Fibroblast of the conjunctiva (primary cell): ENCODE results near the gene ARHGAP26.

Source experiments
- DNase-seq: peaks from one replicate; pipeline ENCODE4 v3.0.0-alpha.2; 2010; ENCODE audit warnings: low read depth

The ARHGAP26 gene

DNA sequence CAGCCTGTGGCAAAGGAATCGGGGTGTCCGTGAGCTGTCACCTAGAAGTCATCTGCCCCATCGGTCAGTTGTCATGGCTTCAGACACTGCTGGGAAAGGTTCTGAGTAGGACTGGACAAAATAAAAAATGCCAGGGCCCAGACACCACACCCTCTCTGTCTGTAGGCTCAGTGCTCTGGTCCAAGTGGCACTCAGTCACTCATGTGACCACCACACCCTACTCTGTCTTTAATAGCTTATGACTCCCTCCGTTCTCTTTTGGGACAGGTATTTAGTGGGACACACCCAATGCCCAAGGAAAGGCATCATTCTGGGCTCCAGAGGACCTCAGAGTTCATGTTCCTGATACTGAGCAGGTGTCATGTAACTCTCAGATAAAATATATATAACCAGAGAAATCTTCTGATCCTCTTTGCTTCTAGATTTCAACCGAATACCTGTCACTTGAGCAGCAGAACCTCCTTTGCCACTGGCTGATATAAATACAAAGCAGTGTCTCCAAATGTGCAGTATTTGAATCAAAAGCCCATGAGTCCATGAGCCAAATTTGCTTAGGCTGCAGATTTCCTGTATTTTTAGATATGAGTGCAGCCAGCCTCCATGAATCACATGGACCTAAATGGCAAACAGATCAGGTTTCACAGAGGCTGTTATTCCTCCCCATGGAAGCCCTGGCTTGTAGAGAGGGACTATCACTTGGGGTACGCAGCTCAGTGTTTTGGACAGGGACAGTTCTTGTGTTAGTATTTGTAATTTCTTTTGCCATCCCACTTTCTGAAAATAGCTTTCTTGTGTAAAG lies 272.0 kb downstream of the ARHGAP26 start:
- no peak for DNase-seq

DNA sequence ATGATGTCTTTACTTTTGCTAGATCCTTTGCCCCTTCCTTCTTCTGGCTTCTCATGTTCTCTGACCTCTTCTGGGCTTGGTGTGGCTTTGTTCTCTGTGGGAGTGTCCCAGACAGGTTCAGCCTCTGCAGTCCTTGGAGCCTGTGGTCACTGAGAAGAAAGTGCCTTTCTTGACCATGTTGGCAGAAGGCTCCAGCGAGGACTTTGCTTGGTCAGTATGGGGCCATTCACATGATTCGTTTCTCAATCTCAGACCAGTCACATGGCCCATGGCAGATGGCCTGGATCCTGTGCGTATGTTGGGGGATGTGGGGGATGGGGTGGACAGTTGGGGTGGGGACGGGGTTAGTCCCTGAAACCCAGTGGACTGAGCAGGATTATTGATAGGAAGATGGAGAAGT lies 274.1 kb downstream of the ARHGAP26 start:
- no peak for DNase-seq

DNA sequence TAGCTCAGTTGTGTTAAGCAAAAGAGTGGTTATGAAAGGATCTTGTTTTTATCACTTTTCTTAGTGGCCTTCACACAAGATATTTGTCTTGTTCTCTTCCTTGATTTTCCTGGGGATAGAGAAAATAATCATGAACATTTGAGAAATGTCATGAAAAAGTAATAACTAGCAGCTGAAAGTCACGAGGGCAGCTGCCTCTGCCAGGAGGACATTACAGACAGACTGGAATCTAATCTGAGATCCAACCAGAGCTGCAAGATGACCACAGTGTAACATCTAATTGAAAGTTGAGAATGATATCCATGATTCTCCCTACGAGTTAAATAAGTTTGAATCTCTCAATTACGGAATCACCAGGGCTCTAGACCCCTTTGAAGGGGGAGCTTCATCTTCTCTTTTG lies 274.9 kb downstream of the ARHGAP26 start:
- no peak for DNase-seq

DNA sequence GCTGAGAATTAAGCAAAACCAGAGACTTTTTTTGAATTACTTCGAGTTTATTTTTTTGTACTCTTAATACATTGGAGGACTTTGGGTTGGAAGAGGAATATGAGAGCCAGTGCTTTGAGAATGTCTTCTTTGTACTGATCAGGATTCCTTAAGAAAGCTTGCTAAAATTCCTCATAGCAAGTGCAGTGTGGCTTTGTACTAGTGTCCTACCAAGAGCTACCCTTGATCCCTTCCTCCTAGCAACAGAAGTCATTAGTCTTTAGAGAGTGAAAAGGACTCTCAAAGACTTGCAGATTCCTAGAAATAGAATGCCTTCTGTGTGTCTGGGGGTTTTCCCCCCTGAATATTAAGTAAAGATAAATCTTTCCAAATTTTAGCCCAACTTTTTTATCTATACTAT lies 276.1 kb downstream of the ARHGAP26 start:
- DNase-seq, result no peak

DNA sequence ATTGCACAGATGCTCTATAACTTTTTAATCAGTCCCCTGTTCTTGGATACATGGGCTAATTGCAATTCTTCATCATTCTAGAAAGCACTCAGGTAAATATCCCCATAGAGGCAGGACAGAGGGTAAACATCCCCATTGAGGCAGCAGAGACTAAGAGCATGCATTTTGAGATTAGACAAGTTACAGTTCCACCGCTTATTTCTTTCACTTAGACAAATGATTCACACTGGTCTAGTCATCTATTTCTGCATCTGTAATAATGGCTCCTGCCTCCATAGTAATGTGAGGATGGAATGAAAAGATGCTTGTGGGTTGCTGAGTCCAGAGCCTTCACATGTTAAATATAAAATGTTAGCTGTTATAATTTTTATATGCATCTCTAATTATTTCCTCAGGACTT lies 276.9 kb downstream of the ARHGAP26 start:
- no peak for DNase-seq

DNA sequence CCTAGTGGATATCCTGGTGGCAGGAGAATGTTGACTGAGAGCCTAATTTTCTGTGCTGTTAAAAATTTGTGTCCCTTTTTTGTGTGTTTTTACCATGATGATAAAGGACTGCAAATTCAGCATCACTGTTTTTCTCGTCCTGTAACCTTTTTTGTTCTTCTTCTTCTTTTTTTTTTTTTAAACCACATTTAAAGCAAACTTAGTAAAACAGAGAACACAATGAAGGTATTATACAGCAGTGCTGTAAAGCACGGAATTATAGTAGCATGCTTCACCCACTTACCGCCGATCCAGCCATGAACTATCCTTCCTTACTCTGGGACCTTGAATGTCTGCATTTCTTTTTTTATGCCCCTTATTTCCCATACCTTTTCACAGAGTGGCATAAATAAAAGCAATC lies 280.0 kb downstream of the ARHGAP26 start:
- DNase-seq, result no peak

DNA sequence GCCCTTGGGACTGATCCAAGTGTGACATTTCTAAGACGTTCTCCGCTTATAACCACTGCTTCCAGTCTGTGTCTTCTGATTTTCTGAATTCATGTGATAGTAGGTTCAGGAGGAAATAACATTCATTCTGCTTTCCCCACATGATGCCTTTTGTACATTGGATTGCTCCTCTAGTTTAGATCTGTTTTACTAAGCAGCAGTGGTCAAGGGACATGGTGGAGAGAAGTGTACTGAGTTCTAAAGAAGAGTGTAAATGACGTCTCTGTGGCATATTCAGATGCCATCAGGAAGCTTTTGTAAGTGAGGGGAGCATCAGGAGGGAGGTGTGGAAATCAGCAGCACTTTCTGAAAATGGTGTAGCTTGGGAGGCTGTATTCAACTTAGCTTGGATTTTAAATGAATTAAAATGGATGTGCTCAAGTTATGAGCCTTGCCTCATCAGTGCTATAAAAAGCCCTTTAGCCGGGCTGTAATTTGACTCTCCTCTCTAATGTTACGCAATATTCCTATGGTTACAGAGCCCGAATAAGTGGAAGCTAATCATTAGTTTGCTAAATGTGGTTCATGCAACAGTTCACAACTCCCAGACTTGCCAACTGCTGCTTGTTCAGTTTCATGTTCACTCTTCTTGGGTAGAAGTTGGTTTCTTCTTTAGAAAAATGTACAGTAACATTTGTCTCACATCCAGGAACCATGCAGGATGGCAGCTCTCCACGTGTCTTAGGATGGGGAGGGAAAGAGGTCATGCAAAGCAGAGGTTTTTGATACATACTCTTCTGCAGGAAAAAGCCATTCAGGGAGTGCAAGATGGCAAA lies 281.3 kb downstream of the ARHGAP26 start:
- peak; percentile 90 for DNase-seq

GRCh38 chr5:143052967-143053682 lies 282.9 kb downstream of the ARHGAP26 start:
- DNase-seq, result no peak

GRCh38 chr5:143053780-143054179 lies 283.6 kb downstream of the ARHGAP26 start:
- no peak for DNase-seq

- no peak for DNase-seq
Observed at GRCh38 chr5:143054480-143054941, 284.3 kb downstream of the ARHGAP26 start.

GRCh38 chr5:143055596-143056338 lies 285.6 kb downstream of the ARHGAP26 start:
- no peak for DNase-seq

GRCh38 chr5:143056339-143056704 lies 286.1 kb downstream of the ARHGAP26 start:
- no peak for DNase-seq

DNA sequence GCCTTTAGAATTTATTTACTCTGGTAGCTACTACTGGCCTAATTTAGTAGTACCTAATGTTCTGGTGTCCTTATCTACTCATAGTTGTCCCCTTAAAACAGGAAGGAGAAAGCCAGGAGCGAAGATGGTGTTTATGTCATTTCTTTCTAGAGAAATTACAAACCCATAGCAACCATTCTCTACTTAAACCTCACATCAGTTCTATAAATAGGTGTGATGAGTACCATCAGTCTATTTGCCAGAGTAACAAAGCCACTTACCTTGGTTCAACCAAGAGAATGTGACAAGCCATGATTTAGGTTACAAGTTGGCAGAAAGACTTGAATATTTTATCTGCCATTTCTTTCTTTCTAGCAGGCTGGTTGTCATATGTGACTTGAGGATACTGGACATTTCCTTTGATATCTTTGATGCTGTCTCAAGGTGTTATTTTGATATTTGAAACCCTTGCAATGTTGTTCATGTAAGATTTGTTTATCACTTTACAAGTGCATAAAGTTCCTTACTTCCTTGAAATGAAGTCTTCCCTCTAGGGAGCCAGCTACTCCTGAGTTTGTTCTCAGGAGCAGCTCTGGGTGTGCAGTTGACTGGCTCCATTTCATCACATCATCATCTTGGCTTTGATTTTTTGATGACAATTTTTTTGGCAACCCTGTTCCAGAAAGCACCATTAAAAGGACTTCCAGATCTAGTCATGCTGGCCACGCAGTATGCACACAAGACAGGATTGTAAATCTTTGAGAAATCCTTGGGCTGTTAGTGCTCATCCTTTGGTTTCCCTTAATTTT lies 286.8 kb downstream of the ARHGAP26 start:
- no peak for DNase-seq

GRCh38 chr5:143057580-143057999 lies 287.4 kb downstream of the ARHGAP26 start:
- no peak for DNase-seq

- no peak for DNase-seq
Observed at GRCh38 chr5:143059355-143059754, 289.2 kb downstream of the ARHGAP26 start.

DNA sequence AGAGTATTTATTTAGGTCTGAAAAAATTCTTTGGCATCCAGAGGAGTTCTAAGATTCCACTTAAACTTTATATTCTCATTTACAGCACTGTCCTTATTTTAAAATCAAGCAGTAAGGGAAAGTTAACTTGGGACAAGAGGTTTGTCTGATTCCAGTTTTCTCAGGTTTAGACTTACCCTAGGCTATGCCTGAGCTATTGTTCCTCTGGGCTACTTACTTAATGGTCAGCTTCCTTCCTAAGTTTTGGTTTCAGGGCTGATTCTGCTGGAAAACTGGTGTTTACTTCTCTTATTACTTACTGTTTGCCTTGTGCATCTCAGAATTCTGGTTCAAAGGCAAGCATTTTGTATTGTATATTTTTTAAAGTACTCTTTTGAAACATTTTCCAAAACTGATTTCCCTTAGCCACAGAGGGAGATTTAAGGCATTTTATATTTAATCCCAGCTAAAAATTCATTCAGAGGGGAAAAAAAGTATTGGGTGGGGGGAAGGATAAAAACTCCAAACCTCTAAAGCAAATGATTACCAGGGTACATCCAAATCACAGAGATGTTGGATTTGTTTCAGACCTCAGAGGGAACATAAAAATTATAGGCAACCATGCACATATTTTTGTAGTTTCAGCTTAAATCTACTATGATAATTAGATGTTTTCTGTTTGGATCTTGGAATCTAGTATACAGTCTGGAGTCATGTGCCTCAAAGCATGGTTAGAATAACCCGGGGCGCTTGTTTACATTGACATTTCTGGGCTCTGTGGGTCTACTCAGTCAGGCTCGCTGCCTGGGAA lies 290.0 kb downstream of the ARHGAP26 start:
- no peak for DNase-seq

DNA sequence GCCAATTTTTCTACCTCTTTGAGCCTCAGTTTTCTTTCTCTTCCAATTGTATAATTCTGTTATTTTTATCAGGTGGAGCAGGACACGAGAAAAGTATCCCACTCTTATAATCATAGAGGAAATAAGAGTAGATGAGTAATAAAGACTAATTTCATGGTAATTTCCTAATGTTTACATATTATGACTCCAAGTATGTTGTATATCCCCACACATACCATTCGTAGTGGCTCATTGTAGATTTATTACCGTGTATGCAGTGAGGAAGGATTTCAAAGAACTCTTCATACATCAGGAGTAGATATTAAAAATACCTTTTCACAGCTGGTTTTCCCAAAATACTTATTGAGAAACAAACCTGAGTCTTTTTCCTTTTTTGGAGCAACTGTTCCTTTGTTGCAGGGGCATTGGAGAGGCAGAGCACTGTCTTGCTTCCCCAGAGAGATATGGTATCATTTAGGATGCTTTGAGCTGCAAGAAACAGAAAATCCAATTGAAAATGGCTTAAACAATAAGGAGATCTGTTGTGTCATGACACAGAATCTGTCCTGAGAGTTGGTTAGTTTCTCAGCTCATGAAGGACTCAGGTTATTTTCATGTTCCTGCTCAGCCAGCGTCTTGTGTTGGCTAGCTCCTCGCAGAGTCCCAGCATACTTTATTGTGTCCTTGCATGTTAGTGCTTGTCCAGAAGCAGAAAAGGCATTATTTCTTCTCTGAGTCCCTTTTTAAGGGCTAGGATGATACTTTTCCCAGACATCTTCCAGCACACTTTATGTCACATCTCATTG lies 291.2 kb downstream of the ARHGAP26 start:
- DNase-seq, result no peak

GRCh38 chr5:143062379-143062778 lies 292.2 kb downstream of the ARHGAP26 start:
- no peak for DNase-seq

DNA sequence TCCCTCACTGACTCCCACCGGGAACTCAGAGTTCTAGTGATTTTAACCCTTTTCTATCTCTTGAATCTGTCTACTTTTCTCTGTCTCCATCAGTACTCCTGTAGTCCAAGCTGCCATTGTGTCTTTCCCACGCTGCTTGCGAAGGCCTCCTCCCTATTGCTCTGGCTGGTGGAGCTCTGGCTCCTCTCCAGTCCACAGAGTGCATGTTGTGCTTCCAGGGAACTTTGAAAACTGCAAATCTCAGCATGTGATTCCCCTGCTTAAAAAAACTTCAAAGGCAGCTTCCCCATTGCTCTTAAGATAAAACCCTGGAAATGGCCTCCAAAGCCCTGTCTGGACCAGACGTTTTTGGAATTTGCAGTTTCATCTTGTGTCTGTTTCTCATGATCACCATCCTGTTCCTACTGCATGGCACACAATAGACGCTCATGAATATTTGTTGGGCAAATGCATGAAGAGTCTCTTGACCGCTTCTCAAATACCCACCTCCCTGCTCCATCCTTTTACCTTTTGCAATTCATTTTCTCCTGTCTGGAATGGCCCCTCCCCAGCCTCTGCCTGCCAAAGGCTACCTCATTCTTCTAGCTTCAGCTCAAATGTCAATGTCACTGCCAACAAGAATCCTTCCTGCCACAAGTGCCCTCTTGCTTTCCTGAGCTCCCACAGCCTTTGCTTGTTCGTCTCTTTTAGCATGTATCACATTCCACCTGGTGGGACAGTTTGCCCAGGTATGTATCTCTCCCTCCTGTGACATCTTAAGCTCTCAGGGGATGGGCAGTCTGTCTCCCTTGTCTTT lies 293.2 kb downstream of the ARHGAP26 start:
- no peak for DNase-seq
